Stomach smooth muscle (tissue), 2 donors: ENCODE measurements around the gene FXYD4.

Source experiments
- H3K27ac ChIP-seq: one replicate; pipeline ENCODE4 v1.7.0; 2013; ENCODE audit warnings: mild to moderate bottlenecking, low read length, inconsistent platforms
- H3K27me3 ChIP-seq, 2 donors: one replicate each; pipeline ENCODE4 v1.7.0; 2013; ENCODE audit warnings: low read length in 2 of 2; ENCODE audit not compliant: insufficient read depth in 2 of 2, control insufficient read depth in 1 of 2
- H3K36me3 ChIP-seq, 2 donors: one replicate each; pipeline ENCODE4 v1.7.0; 2013; ENCODE audit warnings: low read length in 2 of 2; ENCODE audit not compliant: control insufficient read depth in 2 of 2, insufficient read depth in 2 of 2
- H3K4me1 ChIP-seq: one replicate; pipeline ENCODE4 v1.7.0; 2013; ENCODE audit warnings: low read length; ENCODE audit not compliant: control insufficient read depth, insufficient read depth
- H3K4me3 ChIP-seq, 2 donors: one replicate each; pipeline ENCODE4 v1.7.0; 2013; ENCODE audit warnings: low read length in 2 of 2
- H3K9ac ChIP-seq, 2 donors: one replicate each; pipeline ENCODE4 v1.7.0; 2013; ENCODE audit warnings: low read length in 2 of 2, mild to moderate bottlenecking in 1 of 2
- H3K9me3 ChIP-seq, 2 donors: one replicate each; pipeline ENCODE4 v1.7.0; 2013; ENCODE audit warnings: low read length in 2 of 2; ENCODE audit not compliant: control insufficient read depth in 2 of 2
- donor health status: healthy.
- donor health status: Pancreatic carcinoma.

FXYD4 gene

GRCh38 chr10:43355749-43356371, 15.6 kb upstream of the FXYD4 start:
- H3K27ac ChIP-seq: no peak overlapping the region
- peaks cover 1 to 2% of the 10 kb centered on the region in 2 donors for H3K27me3 ChIP-seq
- H3K9me3 ChIP-seq: no peaks in the 10 kb centered on the region
- no peaks in the 10 kb centered on the region for H3K36me3 ChIP-seq
- H3K9ac ChIP-seq: no peak overlapping the region
- H3K4me3 ChIP-seq: no peak overlapping the region
- no peaks in the 10 kb centered on the region for H3K4me1 ChIP-seq

GRCh38 chr10:43360086-43360485, 11.3 kb upstream of the FXYD4 start:
- Histone ChIP-seq H3K4me3 (no peak overlapping the region), H3K27me3 (no peaks in the 10 kb centered on the region), H3K27ac (no peak overlapping the region), H3K9ac (no peak overlapping the region), H3K9me3 (no peaks in the 10 kb centered on the region), H3K4me1 (peaks cover 10% of the 10 kb centered on the region), H3K36me3 (no peaks in the 10 kb centered on the region)

- H3K36me3 ChIP-seq: no peaks in the 10 kb centered on the region
- no peaks in the 10 kb centered on the region for H3K9me3 ChIP-seq
- H3K4me3 ChIP-seq: peak overlapping the region; percentile 71 to 83
- H3K4me1 ChIP-seq: peaks cover 10% of the 10 kb centered on the region
- H3K9ac ChIP-seq: peak overlapping the region; percentile 60 to 74
- no peaks in the 10 kb centered on the region for H3K27me3 ChIP-seq
- H3K27ac ChIP-seq: no peak overlapping the region
Measured at GRCh38 chr10:43361547-43362190, 9.8 kb upstream of the FXYD4 start.

GRCh38 chr10:43362191-43362839, 9.1 kb upstream of the FXYD4 start:
- Histone ChIP-seq H3K4me1 (peaks cover 10% of the 10 kb centered on the region), H3K9me3 (no peaks in the 10 kb centered on the region), H3K27ac (peak overlapping the region; percentile 41), H3K4me3 (peak overlapping the region; percentile 71 to 83), H3K9ac (peak overlapping the region; percentile 74 to 87), H3K27me3 (no peaks in the 10 kb centered on the region), H3K36me3 (no peaks in the 10 kb centered on the region)

- no peak overlapping the region for H3K27ac ChIP-seq
- H3K9ac ChIP-seq: no peak overlapping the region
Measured at GRCh38 chr10:43365001-43365400, 6.4 kb upstream of the FXYD4 start.

DNA sequence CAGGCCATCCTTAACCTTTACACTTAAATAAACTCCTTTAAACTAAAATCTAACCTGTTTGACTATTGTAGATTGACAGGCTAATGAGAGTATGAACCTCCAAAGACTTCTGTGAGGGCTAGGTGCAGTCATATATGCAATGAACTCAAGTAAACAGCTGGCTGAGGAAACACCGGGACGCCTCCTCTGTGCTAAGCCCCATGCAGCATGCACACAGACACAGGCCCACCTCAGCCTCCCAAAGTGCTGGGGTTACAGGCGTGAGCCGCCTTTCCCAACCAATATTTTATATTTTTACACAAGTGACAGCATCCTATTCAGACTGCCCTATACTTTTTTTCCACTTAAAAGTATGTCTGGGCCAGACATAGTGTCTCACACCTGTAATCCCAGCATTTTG, 1.5 kb upstream of the FXYD4 start:
- Histone ChIP-seq H3K36me3 (no peaks in the 10 kb centered on the region), H3K27ac (no peak overlapping the region), H3K9me3 (no peaks in the 10 kb centered on the region)

More at GRCh38 chr10:43365001-43365400, 6.4 kb upstream of the FXYD4 start:
- H3K27me3 ChIP-seq: no peaks in the 10 kb centered on the region
- no peak overlapping the region for H3K4me3 ChIP-seq
- H3K4me1 ChIP-seq: peaks cover 10% of the 10 kb centered on the region
- no peaks in the 10 kb centered on the region for H3K9me3 ChIP-seq
- H3K36me3 ChIP-seq: no peaks in the 10 kb centered on the region

GRCh38 chr10:43370671-43371215, 693 bp upstream of the FXYD4 start:
- H3K9ac ChIP-seq: no peak overlapping the region
- no peaks in the 10 kb centered on the region for H3K4me1 ChIP-seq
- H3K36me3 ChIP-seq: no peaks in the 10 kb centered on the region
- H3K27me3 ChIP-seq: no peaks in the 10 kb centered on the region
- H3K9me3 ChIP-seq: no peaks in the 10 kb centered on the region
- no peak overlapping the region for H3K27ac ChIP-seq
- H3K4me3 ChIP-seq: no peak overlapping the region

More for the DNA sequence above, 1.5 kb upstream of the FXYD4 start:
- H3K27me3 ChIP-seq: no peaks in the 10 kb centered on the region
- H3K9ac ChIP-seq: no peak overlapping the region
- H3K4me1 ChIP-seq: no peaks in the 10 kb centered on the region
- H3K4me3 ChIP-seq: no peak overlapping the region

DNA sequence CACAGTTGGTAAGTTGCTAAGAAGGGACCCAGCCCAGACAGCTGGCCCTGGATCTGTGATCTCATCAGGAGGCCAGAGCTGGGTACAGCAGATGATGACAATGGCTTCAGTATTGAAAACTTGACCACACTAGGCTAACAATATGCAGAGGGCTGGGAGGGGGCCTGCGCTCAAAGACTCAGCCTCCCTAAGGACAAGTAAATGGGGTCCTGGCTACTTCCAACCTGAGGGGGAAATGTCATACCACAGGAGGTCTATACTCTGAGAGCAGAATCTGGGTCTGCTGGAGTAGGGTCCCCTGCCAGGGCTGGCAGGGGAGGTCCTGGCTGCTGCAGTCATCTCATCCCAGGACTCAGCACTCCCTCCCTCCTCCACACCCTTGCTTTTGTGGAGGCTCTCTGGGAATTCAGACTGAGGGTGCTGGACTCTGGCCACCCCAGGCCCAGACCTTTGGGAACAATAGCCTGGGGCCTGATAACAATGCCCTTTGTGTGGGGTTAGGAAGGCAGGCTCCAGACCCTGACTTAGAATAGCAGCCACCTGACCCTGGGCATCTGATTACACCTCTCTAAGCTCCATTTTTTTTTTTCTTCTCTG, 1.4 kb downstream of the FXYD4 start:
- no peaks in the 10 kb centered on the region for H3K9me3 ChIP-seq
- no peak overlapping the region for H3K9ac ChIP-seq
- H3K4me1 ChIP-seq: no peaks in the 10 kb centered on the region
- no peaks in the 10 kb centered on the region for H3K36me3 ChIP-seq
- H3K4me3 ChIP-seq: no peak overlapping the region
- no peak overlapping the region for H3K27ac ChIP-seq
- H3K27me3 ChIP-seq: no peaks in the 10 kb centered on the region

DNA sequence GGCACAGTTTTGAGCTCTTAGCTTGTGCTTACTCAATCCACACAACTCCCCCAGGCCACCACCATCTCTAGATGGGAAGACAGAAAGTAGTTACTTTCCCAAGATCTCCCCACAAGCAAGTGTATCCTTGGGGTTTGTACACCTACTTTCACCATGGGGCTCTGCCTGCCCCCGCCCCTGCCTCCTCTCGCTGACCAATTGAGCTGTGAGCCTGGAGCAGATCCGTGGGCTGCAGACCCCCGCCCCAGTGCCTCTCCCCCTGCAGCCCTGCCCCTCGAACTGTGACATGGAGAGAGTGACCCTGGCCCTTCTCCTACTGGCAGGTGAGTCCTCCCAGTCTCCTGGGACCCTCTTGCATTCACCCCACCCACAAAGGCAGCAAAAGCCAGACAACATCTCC, 2.0 kb downstream of the FXYD4 start:
- no peak overlapping the region for H3K27ac ChIP-seq

GRCh38 chr10:43374194-43374593, 2.8 kb downstream of the FXYD4 start:
- Histone ChIP-seq H3K36me3 (no peaks in the 10 kb centered on the region), H3K27ac (no peak overlapping the region), H3K4me3 (no peak overlapping the region), H3K4me1 (no peaks in the 10 kb centered on the region), H3K27me3 (no peaks in the 10 kb centered on the region), H3K9me3 (no peaks in the 10 kb centered on the region), H3K9ac (no peak overlapping the region)

More for the DNA sequence above, 2.0 kb downstream of the FXYD4 start:
- Histone ChIP-seq H3K9ac (no peak overlapping the region), H3K9me3 (no peaks in the 10 kb centered on the region), H3K4me3 (no peak overlapping the region), H3K4me1 (no peaks in the 10 kb centered on the region), H3K27me3 (no peaks in the 10 kb centered on the region), H3K36me3 (no peaks in the 10 kb centered on the region)
